ENCODE data around the gene CCS. TPM values are rescaled to one million over a fixed set of nuclear protein-coding genes. Genes with fewer than 3 reads are reported as not detected.

Gene CCS
- total RNA-seq, 1 experiment from 2014 or later = 47.2 TPM

DNA sequence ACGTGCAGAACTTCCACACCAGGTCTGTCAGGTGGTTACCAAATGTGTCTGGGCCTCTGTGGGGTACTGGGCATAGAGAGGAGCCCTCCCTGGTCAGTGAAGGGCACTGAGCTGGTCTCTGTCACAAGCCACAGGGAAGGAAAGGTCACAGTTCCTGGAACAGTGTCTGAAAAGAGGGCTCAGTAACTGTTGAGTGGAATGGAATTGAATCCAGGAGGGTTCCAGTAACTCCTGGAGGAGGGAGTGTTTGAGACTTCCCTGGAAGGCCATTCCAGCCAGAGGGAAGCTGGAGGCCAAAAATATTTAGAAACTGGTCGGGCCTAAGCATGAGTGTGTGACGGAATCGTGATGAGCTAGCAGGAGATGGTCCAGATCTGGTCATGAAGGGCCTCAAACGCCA lies 38.4 kb upstream of the CCS start:
- Histone ChIP-seq H4K20me1 (ENCODE audit: insufficient read depth) (no peaks in the 10 kb centered on the region; the same call in 1 of the 2 replicates), H3K4me3 (no peak overlapping the region), H3K36me3 (ENCODE audit: low read depth) (no peaks in the 10 kb centered on the region), H3K9me2 (ENCODE audit: insufficient read depth) (no peaks in the 10 kb centered on the region), H3K4me2 (no peak overlapping the region), H2AFZ (no peak overlapping the region), H3K4me1 (replicated peaks; ENCODE audit: insufficient read depth) (no peaks in the 10 kb centered on the region), H3K27me3 (ENCODE audit: insufficient read depth, low read depth) (peaks cover 7% of the 10 kb centered on the region; the same call in 1 of the 2 replicates), H3F3A (ENCODE audit: insufficient read depth, low read depth) (no peaks in the 10 kb centered on the region; the same call in 1 of the 2 replicates), H3K9me3 (ENCODE audit: insufficient read depth, low read depth) (no peaks in the 10 kb centered on the region), H3K27ac (no peak overlapping the region), H3K79me2 (ENCODE audit: low read depth) (no peaks in the 10 kb centered on the region)
- POLR2A ChIA-PET (ENCODE audit: unreplicated experiment) = interaction anchor here (0.6 kb wide), 1 partner anchor 12 kb away, joined by 9 read pairs; no protein-coding TSS in a partner anchor
- intact Hi-C loops (cut with micrococcal nuclease; ENCODE audit: unreplicated experiment) = no loop called here
- TF ChIP-seq, protein P1, sequence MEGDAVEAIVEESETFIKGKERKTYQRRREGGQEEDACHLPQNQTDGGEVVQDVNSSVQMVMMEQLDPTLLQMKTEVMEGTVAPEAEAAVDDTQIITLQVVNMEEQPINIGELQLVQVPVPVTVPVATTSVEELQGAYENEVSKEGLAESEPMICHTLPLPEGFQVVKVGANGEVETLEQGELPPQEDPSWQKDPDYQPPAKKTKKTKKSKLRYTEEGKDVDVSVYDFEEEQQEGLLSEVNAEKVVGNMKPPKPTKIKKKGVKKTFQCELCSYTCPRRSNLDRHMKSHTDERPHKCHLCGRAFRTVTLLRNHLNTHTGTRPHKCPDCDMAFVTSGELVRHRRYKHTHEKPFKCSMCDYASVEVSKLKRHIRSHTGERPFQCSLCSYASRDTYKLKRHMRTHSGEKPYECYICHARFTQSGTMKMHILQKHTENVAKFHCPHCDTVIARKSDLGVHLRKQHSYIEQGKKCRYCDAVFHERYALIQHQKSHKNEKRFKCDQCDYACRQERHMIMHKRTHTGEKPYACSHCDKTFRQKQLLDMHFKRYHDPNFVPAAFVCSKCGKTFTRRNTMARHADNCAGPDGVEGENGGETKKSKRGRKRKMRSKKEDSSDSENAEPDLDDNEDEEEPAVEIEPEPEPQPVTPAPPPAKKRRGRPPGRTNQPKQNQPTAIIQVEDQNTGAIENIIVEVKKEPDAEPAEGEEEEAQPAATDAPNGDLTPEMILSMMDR (conservative IDR thresholded peaks at IDR 0.05) = no peak
- TF ChIP-seq EZH2 (IDR thresholded peaks at IDR 0.05; ENCODE audit: low read depth) = no peak
- DNase-seq = no peak
- CTCF ChIA-PET = no interaction called here
- no TSS peak for BruUV-seq (replicated peaks)

DNA sequence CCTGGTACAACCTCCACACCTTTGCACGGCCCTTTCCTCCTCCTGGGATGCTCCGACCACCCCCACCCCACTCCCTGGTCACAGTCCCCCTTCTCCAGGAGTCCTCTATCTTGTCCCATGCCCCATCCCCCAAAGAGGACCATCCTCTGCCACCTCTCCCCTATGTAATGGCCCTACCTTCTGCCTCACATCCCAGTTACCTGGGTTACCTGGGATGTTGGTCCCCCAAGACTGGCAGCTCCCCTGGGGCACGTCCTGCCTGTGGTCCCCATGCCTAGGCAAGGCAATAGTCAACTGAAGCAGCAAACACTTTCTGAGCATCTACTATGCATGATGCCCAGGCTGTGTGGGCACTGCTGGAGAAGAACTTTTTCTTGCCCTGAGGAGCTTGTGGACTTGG lies 37.6 kb upstream of the CCS start:
- no peaks in the 10 kb centered on the region for H3K79me2 ChIP-seq (ENCODE audit: low read depth)
- no TSS peak for BruUV-seq (replicated peaks)
- ChIA-PET POLR2A (ENCODE audit: unreplicated experiment) (interaction anchor here (0.6 kb wide), 1 partner anchor 11 kb away, joined by 9 read pairs; no protein-coding TSS in a partner anchor), CTCF (interaction anchor here (0.5 kb wide), 1 partner anchor 228 kb away, joined by 3 read pairs; no protein-coding TSS in a partner anchor)
- no peak overlapping the region for H3K4me2 ChIP-seq
- no peaks in the 10 kb centered on the region for H3K4me1 ChIP-seq (replicated peaks; ENCODE audit: insufficient read depth)
- no peaks in the 10 kb centered on the region for H3K9me3 ChIP-seq (ENCODE audit: insufficient read depth, low read depth)
- no peak for DNase-seq
- H3K27ac ChIP-seq = no peak overlapping the region
- H3K9me2 ChIP-seq (ENCODE audit: insufficient read depth) = no peaks in the 10 kb centered on the region
- no peak overlapping the region for H2AFZ ChIP-seq
- H3K4me3 ChIP-seq = no peak overlapping the region
- intact Hi-C loops (cut with micrococcal nuclease; ENCODE audit: unreplicated experiment) = no loop called here
- no peaks in the 10 kb centered on the region for H3K27me3 ChIP-seq (ENCODE audit: insufficient read depth, low read depth)
- TF ChIP-seq, protein P1 (conservative IDR thresholded peaks at IDR 0.05) = no peak
- TF ChIP-seq EZH2 (IDR thresholded peaks at IDR 0.05; ENCODE audit: low read depth) = no peak
- H3F3A ChIP-seq (ENCODE audit: insufficient read depth, low read depth) = no peaks in the 10 kb centered on the region; the same call in 1 of the 2 replicates
- no peaks in the 10 kb centered on the region for H3K36me3 ChIP-seq (ENCODE audit: low read depth)
- no peaks in the 10 kb centered on the region; the same call in 1 of the 2 replicates for H4K20me1 ChIP-seq (ENCODE audit: insufficient read depth)

DNA sequence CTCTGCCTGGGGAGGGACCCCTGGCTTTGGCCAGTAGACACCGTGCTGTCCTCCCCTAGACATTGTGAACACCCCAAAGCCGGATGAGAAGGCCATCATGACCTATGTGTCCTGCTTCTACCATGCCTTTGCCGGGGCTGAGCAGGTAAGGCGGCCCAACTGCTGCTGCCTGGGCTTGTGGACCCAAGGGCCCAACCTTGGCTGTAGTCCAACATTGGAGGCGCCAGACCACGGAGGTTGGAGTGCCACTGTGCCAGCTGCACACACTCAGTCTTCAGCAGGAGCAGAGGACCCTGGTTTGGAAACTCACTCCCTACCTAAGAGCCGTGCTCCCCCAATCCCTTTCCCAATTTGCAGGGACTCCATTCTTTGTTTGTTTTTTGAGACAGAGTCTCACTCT lies 36.9 kb upstream of the CCS start:
- Histone ChIP-seq H3K27me3 (ENCODE audit: insufficient read depth, low read depth) (no peaks in the 10 kb centered on the region), H3K4me2 (no peak overlapping the region), H3K9me3 (ENCODE audit: insufficient read depth, low read depth) (no peaks in the 10 kb centered on the region), H3K79me2 (ENCODE audit: low read depth) (no peaks in the 10 kb centered on the region), H4K20me1 (ENCODE audit: insufficient read depth) (no peaks in the 10 kb centered on the region; the same call in 1 of the 2 replicates), H3K9me2 (ENCODE audit: insufficient read depth) (no peaks in the 10 kb centered on the region), H3K36me3 (ENCODE audit: low read depth) (no peaks in the 10 kb centered on the region), H3F3A (ENCODE audit: insufficient read depth, low read depth) (no peaks in the 10 kb centered on the region; the same call in 1 of the 2 replicates), H3K4me3 (no peak overlapping the region), H3K4me1 (replicated peaks; ENCODE audit: insufficient read depth) (no peaks in the 10 kb centered on the region), H3K27ac (no peak overlapping the region), H2AFZ (no peak overlapping the region)
- TF ChIP-seq EZH2 (IDR thresholded peaks at IDR 0.05; ENCODE audit: low read depth) = no peak
- TF ChIP-seq, protein P1 (conservative IDR thresholded peaks at IDR 0.05) = no peak
- no peak for DNase-seq
- POLR2A ChIA-PET (ENCODE audit: unreplicated experiment) = no interaction called here
- no TSS peak for BruUV-seq (replicated peaks)
- CTCF ChIA-PET = no interaction called here
- intact Hi-C loops (cut with micrococcal nuclease; ENCODE audit: unreplicated experiment) = no loop called here
